ENCODE measurements around the gene SEC62.

DNA sequence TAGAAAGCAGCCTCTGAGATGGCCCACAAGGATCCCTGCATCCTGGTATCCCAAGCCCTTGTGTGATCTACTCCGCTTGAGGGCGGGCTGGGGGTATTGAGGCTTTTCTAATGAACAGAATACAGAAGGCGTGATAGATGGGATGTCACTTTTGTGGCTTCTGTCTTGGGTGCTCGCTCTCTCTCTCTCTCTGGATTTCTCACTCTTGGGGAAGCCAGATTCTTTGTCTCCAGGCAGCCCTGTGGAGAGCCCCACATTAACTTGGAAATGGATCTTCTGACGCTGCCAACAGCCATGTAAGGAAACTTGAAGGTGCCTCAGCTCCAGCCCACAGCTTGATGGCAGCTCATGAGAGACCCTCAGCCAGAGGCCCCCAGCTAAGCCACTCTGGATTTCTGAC is 26.9 kb upstream of the SEC62 start:
- TF ChIP-seq, protein P1, sequence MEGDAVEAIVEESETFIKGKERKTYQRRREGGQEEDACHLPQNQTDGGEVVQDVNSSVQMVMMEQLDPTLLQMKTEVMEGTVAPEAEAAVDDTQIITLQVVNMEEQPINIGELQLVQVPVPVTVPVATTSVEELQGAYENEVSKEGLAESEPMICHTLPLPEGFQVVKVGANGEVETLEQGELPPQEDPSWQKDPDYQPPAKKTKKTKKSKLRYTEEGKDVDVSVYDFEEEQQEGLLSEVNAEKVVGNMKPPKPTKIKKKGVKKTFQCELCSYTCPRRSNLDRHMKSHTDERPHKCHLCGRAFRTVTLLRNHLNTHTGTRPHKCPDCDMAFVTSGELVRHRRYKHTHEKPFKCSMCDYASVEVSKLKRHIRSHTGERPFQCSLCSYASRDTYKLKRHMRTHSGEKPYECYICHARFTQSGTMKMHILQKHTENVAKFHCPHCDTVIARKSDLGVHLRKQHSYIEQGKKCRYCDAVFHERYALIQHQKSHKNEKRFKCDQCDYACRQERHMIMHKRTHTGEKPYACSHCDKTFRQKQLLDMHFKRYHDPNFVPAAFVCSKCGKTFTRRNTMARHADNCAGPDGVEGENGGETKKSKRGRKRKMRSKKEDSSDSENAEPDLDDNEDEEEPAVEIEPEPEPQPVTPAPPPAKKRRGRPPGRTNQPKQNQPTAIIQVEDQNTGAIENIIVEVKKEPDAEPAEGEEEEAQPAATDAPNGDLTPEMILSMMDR (IDR thresholded peaks at IDR 0.05) = no peak
- TF ChIP-seq POLR2A (IDR thresholded peaks at IDR 0.05) = no peak
